Measurements from ENCODE around the gene GAL.

- TF ChIP-seq, protein P1, sequence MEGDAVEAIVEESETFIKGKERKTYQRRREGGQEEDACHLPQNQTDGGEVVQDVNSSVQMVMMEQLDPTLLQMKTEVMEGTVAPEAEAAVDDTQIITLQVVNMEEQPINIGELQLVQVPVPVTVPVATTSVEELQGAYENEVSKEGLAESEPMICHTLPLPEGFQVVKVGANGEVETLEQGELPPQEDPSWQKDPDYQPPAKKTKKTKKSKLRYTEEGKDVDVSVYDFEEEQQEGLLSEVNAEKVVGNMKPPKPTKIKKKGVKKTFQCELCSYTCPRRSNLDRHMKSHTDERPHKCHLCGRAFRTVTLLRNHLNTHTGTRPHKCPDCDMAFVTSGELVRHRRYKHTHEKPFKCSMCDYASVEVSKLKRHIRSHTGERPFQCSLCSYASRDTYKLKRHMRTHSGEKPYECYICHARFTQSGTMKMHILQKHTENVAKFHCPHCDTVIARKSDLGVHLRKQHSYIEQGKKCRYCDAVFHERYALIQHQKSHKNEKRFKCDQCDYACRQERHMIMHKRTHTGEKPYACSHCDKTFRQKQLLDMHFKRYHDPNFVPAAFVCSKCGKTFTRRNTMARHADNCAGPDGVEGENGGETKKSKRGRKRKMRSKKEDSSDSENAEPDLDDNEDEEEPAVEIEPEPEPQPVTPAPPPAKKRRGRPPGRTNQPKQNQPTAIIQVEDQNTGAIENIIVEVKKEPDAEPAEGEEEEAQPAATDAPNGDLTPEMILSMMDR (IDR thresholded peaks at IDR 0.05): no peak
- TF ChIP-seq EZH2phosphoT487 (IDR thresholded peaks at IDR 0.05) (no peak), EZH2 (IDR thresholded peaks at IDR 0.05) (no peak)
Observed at GRCh38 chr11:68651985-68652682, 32.2 kb upstream of the GAL start.

Measured in neural progenitor cell (in vitro differentiated cells).